Activated gamma-delta T cell treated with Interleukin-2 at 50 U/mL for 16 hours (primary cell): Measurements from ENCODE around the gene YPEL4.

Experiments
- DNase-seq: peaks from one replicate; pipeline ENCODE4 v3.0.0-alpha.2; 2020

The YPEL4 gene

GRCh38 chr11:57648801-57649735, 644 bp downstream of the YPEL4 start:
- DNase-seq: no peak

- no peak for DNase-seq
Observed at GRCh38 chr11:57647960-57648800, 1.5 kb downstream of the YPEL4 start.

GRCh38 chr11:57647372-57647771, 2.3 kb downstream of the YPEL4 start:
- no peak for DNase-seq

GRCh38 chr11:57646799-57647303, 2.9 kb downstream of the YPEL4 start:
- DNase-seq: no peak

- DNase-seq: no peak
Observed at GRCh38 chr11:57646194-57646798, 3.4 kb downstream of the YPEL4 start.

- DNase-seq: no peak
Observed at GRCh38 chr11:57645689-57646085, 4.0 kb downstream of the YPEL4 start.

GRCh38 chr11:57644748-57645688, 4.7 kb downstream of the YPEL4 start:
- DNase-seq: peak; percentile 88

GRCh38 chr11:57643802-57644201, 5.9 kb downstream of the YPEL4 start:
- DNase-seq: no peak

GRCh38 chr11:57641011-57641807, 8.5 kb downstream of the YPEL4 start:
- no peak for DNase-seq

- no peak for DNase-seq
Observed at GRCh38 chr11:57640068-57640800, 9.5 kb downstream of the YPEL4 start.

- no peak for DNase-seq
Observed at GRCh38 chr11:57639321-57640067, 10.2 kb downstream of the YPEL4 start.

GRCh38 chr11:57638811-57639320, 10.8 kb downstream of the YPEL4 start:
- DNase-seq: no peak

GRCh38 chr11:57638005-57638781, 11.5 kb downstream of the YPEL4 start:
- no peak for DNase-seq

GRCh38 chr11:57637626-57638004, 12.1 kb downstream of the YPEL4 start:
- DNase-seq: no peak

- no peak for DNase-seq
Observed at GRCh38 chr11:57635246-57635645, 14.5 kb downstream of the YPEL4 start.

GRCh38 chr11:57634311-57634710, 15.4 kb downstream of the YPEL4 start:
- no peak for DNase-seq

- no peak for DNase-seq
Observed at GRCh38 chr11:57633394-57634070, 16.2 kb downstream of the YPEL4 start.

GRCh38 chr11:57632116-57632515, 17.6 kb downstream of the YPEL4 start:
- no peak for DNase-seq
